ENCODE results near the gene SNPH.

DNA sequence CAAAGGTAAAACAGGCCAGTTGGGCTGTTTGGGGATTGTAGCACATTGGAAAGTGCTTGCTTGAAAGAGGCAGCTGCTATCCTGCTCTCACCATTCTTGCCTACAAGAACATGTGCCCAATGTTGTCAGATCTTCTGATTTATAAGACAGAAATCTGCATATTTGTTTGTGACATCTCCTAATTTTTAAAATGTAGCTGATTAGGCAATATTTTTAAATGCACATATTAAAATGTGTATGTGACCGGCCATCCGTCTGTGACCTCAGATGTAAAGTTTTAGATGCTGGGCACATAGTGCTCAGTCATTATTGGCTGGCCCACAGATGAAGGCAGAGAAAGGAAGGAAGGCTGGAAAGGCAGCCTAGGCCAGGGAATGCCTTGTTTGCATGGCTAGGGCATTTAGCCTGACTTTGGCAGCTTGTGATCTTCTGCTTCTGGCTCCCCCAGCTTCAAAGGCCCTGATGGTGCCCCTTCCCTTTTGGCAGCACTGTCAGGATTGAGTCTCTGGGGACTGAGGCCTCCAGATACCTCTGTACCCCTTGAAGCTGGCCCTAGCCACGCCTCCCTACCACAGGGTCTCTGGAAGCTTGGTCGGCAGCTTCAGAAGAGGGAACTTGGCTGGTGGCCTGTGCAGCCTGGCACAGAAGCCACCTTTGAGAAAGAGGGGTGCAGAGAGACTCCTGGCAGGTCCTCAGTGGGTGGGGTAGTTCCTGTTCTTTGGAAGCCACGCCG, 6.4 kb downstream of the SNPH start:
- TF ChIP-seq EZH2 (IDR thresholded peaks at IDR 0.05; ENCODE audit: low read depth, low read length, severe bottlenecking) (no peak), POLR2AphosphoS5 (IDR thresholded peaks at IDR 0.05; ENCODE audit: low read depth, low read length) (no peak), SIX5 (IDR thresholded peaks at IDR 0.05; ENCODE audit: low read depth, low read length) (no peak), RFX5 (IDR thresholded peaks at IDR 0.05; ENCODE audit: borderline replicate concordance, low read depth, low read length) (no peak), TAF1 (IDR thresholded peaks at IDR 0.05; ENCODE audit: low read depth, low read length) (no peak), SP1 (IDR thresholded peaks at IDR 0.05; ENCODE audit: low read depth, low read length) (no peak), YY1 (IDR thresholded peaks at IDR 0.05; ENCODE audit: low read depth, low read length) (no peak), JUND (IDR thresholded peaks at IDR 0.05; ENCODE audit: low read length) (no peak), EP300 (IDR thresholded peaks at IDR 0.05; ENCODE audit: borderline replicate concordance in 1 of 2, low read depth in 2 of 2, low read length in 2 of 2) (no peak), SP4 (IDR thresholded peaks at IDR 0.05; ENCODE audit: low read length) (no peak), FOSL1 (IDR thresholded peaks at IDR 0.05; ENCODE audit: insufficient read depth, low read depth, low read length) (no peak), POLR2A (IDR thresholded peaks at IDR 0.05; ENCODE audit: control extremely low read depth in 1 of 2, low read depth in 2 of 2, low read length in 2 of 2) (no peak)
- TF ChIP-seq, protein P1, sequence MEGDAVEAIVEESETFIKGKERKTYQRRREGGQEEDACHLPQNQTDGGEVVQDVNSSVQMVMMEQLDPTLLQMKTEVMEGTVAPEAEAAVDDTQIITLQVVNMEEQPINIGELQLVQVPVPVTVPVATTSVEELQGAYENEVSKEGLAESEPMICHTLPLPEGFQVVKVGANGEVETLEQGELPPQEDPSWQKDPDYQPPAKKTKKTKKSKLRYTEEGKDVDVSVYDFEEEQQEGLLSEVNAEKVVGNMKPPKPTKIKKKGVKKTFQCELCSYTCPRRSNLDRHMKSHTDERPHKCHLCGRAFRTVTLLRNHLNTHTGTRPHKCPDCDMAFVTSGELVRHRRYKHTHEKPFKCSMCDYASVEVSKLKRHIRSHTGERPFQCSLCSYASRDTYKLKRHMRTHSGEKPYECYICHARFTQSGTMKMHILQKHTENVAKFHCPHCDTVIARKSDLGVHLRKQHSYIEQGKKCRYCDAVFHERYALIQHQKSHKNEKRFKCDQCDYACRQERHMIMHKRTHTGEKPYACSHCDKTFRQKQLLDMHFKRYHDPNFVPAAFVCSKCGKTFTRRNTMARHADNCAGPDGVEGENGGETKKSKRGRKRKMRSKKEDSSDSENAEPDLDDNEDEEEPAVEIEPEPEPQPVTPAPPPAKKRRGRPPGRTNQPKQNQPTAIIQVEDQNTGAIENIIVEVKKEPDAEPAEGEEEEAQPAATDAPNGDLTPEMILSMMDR (IDR thresholded peaks at IDR 0.05; ENCODE audit: control extremely low read depth in 1 of 3, insufficient read depth in 1 of 3, low read depth in 1 of 3, low read length in 3 of 3) = no peak

Measured in H1 (cell line).